ENCODE results near the gene SLC25A1.

SLC25A1 gene

DNA sequence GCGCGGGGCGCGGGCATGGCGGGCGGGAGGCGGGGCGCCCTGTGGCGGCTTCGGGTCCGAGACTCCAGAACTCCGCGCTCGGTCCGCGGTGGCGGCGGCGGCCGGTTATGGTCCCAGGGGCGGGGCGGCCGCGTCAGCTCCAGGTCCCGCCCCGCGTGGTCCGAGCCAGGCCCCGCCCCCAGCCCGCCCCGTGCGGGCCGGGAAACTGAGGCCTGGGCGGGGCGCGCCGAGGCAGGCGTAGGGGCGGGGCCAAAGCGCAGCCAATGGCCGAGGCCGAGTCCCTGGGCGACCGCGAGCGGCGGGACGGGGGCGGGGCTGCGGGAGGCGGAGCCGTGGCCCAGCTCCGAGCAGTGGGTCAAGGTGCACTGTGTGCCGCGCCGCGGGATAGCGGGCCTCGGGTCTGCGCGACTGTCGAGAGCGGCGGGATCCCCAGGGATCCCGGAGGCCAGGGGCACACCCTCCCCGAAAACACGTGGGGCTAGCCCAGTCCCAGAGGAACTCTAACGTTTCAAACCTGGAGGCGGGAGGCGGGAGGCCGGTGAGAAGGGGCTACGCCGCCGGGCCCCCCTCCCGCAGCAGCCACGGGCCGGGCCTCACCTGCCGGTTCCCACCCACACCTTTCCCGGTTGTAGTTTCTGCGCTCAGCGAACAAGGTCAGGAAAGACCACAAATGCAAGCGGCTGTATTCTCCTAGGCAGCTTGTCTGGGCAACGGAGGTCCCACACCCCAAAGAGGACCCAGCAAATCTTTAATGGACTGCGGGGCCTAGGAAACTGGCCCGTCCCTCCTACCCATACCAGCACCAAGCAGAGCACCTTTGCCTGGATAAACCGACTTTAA is at the start of gene SLC25A1:
Gene SLC25A1, minus strand, starts transcription at position 80 of the 840 bp plus-strand sequence. Its CDS starts 63 bp downstream, at position 17.
- DNase-seq (ENCODE audit: low read depth in 4 of 4, low spot score in 1 of 4) = peak; percentile 67 to 90 (median 81)

DNA sequence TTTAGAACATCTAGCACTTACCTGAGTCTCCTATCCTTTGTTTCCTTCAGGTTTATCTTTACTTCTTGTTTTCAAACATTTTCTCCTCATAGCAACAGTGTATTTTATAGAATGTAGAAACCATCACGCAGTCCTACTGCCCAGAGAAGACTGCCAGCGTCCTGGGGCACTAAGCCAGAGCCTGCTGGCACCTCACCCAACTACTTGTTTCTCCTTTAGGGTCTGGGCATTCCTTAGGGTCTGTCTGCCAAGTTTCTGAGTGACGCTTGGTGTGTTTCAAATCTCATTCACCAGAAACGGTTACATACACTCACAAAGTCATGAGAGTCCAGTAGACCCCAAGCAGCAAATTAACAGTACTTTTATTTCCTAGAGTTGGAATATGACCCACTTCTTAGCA is 49.6 kb upstream of the SLC25A1 start:
- DNase-seq (ENCODE audit: low read depth in 4 of 4, low spot score in 1 of 4) = no peak

DNA sequence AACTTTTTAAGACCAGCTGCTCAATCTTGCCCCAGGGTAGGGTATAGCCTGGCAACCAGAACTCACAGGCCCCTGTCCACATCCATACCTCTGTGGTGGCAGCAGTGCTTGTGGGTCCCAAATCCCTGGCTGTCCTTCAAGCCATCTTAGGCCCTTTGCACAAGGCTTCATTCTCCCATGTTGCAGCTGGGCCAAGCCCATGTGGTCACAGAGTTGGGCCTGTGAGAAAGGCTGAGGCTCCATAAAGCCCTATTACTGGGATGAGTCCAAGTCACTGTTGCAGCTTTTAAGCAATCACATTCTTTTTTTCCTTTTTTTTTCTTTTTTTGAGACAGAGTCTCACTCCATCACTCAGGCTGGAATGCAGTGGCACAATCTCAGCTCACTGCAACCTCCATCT is 47.9 kb upstream of the SLC25A1 start:
- no peak for DNase-seq (ENCODE audit: low read depth in 4 of 4, low spot score in 1 of 4)

DNA sequence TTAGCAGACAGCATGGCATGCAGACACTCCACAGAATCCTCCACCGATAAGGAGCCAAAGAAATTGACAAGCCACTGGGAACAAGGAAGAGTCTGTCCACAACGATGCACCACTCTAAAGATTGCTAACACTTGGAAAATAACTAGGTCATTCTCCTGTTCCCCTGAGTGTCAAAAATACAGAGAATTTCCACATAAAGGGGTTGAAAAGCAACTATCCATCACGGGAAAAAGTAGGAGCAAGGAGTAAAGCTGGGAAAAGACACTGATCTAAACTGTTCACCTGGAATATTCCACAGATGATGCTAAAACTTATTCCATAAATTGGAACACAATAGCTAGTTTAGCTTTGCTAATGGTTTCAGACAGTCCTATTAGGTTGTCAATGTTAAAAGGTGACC is 47.0 kb upstream of the SLC25A1 start:
- no peak for DNase-seq (ENCODE audit: low read depth in 4 of 4, low spot score in 1 of 4)

DNA sequence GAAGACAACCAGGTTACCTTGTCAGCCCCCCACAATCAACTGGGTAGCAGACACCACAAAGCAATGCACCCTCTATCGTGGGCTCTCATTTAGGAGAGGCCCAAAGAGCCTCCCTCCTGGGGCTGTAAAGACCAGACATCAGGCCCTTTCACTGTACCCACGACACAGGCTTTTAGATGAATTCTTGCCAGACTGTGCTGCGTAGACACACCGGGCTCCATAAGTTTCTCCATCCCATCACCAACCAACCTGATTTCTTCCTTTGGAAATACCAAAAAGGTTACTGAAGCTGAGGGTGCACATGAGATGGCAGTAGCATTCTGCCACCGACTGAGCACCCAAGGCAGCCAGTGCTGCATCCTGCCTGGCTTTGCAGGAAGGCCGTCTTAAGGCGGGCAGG is 46.4 kb upstream of the SLC25A1 start:
- DNase-seq (ENCODE audit: low read depth in 4 of 4, low spot score in 1 of 4) = no peak

GRCh38 chr22:19224557-19224956 is 46.0 kb upstream of the SLC25A1 start:
- no peak for DNase-seq (ENCODE audit: low read depth in 4 of 4, low spot score in 1 of 4)

GRCh38 chr22:19223617-19224016 is 45.1 kb upstream of the SLC25A1 start:
- no peak for DNase-seq (ENCODE audit: low read depth in 4 of 4, low spot score in 1 of 4)

- DNase-seq (ENCODE audit: low read depth in 4 of 4, low spot score in 1 of 4) = no peak
Observed at GRCh38 chr22:19223110-19223509, 44.6 kb upstream of the SLC25A1 start.

DNA sequence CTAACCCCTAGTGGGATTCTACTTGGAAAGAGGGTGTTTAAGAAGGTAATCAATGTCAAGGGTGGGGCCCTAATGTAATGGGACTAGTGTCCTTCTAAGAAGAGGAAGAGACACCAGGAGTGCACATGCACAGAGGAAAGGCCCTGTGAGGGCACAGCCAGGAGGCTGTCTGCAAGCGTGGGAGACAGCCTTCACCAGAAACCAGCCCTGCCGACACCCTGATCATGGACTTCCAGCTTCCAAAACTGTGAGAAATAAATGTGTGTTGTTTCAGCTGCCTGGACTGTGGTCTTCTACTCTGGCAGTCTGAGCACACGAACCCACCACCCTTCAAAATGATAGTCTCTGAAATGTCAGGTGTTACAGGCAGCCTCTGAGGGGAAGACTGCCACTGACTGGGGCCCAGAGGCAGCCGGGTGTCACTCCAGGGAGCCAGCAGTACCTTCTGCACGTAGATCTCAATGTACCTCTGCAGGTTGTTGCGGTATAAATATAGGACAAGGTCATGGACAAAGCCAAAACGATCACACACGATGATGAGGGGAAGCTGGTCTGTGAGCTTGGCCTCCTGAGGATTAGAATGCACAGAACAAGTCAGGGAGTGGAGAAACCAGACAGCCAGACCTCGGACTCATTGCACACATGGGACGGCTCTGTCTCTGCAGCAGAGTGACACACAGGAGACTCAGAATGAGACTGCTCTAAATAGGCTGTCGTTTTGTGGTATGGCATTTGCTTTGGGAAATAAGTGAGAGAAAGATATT is 43.9 kb upstream of the SLC25A1 start:
- no peak for DNase-seq (ENCODE audit: low read depth in 4 of 4, low spot score in 1 of 4)

DNA sequence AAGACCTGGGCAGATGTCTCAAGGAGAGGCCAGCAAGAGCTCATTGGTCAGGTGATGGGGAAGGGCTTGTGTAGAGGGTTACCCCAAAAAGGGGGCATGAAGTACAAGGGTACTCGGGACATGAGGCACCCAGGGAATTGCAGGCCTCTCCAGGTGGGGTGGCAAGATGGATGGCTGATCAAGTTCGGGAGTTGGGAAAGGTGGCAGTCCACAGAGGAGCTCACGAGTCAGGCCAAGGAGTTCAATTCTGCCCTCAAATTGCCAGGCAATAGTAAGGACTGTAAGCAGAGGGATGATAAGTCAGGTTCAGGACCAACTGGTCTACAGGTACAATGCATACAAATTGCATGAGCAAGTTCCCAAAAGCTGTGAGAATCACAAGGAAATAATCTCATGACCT is 42.3 kb upstream of the SLC25A1 start:
- no peak for DNase-seq (ENCODE audit: low read depth in 4 of 4, low spot score in 1 of 4)

DNA sequence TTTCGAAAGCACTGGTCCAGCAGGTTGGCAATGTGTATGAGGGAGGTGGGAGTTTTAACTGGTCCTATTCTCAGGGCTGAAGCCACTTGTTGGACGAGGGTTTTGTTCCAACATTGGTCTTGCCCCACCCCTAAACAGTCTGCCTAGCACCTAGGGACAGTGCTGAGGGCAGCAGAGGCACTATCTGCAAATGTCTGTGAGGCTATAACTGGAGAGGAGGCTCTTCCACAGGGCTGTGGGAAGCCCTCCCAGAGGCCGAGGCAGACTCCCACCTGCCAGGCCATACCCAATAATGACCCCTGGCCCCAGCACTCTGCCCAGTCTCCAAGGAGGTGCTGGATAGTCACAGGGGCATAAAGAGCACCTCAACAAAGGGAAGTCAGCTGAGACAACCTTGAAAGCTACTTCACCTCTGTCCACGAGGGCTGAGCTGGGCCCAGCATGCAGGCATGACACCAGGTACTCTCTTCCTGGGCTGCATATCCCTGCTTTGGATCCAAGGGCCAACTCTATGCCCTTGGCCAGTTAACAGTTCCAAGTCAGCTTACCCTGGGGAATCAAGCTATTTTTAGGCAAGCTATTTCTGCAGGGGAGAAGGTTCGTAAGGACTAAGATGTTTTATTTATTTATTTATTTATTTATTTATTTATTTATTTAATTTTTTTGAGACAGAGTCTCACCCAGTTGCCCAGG is 40.2 kb upstream of the SLC25A1 start:
- no peak for DNase-seq (ENCODE audit: low read depth in 4 of 4, low spot score in 1 of 4)

- no peak for DNase-seq (ENCODE audit: low read depth in 4 of 4, low spot score in 1 of 4)
Observed at GRCh38 chr22:19216579-19216978, 38.0 kb upstream of the SLC25A1 start.

- DNase-seq (ENCODE audit: low read depth in 4 of 4, low spot score in 1 of 4) = no peak
Observed at GRCh38 chr22:19215360-19215759, 36.8 kb upstream of the SLC25A1 start.

- no peak for DNase-seq (ENCODE audit: low read depth in 4 of 4, low spot score in 1 of 4)
Observed at GRCh38 chr22:19214078-19214473, 35.5 kb upstream of the SLC25A1 start.

DNA sequence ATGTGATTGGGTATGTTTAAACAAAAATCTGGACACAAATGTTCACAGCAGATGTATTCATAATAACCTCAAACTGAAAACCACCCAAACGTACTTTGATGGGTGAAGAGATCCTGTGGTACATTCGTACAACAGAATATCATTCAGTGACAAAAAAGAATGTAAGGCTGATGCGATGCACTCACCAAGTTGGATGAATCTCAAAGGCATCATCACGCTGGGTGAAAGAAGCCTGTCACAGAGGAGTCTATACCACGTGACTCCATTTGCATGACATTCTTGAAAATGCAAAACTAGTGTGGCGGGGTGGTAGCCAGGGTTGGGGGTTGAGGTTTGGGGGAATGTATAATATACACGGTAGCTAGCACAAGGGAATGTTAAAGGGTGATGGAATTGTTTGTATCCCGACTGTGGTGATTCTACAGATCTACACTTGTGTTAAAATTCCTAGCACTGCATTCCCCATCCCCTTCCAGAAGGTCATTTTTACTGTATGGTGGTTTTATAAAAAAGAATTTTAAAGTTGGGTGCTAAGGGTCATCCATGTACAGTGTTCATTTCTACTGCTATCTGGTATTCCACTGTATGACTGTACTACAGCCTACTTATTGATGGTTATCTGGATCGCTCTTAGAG is 35.0 kb upstream of the SLC25A1 start:
- DNase-seq (ENCODE audit: low read depth in 4 of 4, low spot score in 1 of 4) = no peak

- DNase-seq (ENCODE audit: low read depth in 4 of 4, low spot score in 1 of 4) = no peak
Observed at GRCh38 chr22:19213001-19213400, 34.5 kb upstream of the SLC25A1 start.

DNA sequence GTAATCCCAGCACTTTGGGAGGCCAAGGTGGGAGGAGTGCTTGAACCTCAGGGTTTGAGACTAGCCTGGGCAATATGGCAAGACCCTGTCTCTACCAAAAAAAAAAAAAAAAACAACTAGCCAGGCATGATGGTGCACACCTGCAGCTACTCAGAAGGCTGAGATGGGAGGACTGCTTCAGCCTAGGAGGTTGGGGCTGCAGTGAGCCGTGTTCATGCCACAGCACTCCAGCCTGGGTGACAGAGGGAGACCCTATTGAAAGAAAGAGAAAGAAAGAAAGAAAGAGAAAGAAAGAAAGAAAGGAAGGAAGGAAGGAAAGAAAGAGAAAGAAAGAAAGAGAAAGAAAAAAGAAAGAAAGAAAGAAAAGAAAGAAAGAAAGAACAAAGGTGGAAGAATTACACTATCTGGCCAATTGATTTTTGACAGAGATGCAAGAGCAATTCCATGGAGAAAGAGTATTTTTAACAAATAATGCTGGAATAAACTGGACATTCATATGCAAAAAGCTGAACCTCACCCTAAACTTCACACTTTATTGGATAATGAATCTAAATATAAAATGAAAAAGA is 33.9 kb upstream of the SLC25A1 start:
- DNase-seq (ENCODE audit: low read depth in 4 of 4, low spot score in 1 of 4) = no peak

DNA sequence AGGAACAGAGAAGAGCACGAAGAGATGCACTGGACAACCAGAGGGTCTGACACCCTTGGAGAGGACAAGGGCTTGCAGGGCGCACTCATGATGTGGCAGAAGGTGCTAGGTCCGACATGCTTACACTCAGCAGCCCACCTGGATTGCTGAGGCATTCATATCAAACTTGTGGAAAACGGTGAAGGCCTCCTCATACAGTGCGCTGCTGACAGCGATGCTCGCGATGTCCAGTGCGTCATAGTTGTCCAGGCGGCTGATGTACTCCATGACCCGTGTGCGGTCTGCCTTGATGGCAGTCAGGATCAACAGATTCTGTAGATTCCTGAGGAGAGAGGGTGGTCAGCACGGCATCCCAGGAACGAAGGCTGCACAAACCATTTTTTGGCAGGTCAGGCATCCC is 31.7 kb upstream of the SLC25A1 start:
- DNase-seq (ENCODE audit: low read depth in 4 of 4, low spot score in 1 of 4) = no peak

DNA sequence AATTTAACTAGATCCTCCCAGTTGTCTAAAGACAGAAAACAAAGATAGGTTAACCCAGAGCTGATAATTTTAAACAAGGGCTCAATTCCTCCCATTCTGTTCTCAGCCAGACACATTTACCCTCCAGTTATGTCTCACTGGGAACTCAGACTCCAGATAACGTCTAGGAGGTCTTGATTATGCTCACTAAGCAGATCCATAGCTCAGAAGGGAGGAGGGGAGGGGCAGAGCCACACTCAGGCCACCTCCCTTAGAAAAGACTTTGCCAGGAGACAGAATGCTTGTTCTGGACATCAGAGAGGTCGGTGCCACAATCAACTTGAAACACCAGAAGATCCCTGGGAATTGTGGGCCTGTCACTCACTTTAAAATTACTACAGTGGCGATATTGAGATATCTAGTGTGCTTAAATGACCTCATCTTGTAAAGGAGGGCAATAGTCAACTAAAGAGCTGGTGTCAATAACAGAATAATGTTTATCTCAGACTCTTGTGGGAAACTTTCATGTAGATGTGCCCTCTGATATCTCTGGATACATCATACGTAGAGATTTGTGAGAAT is 29.8 kb upstream of the SLC25A1 start:
- no peak for DNase-seq (ENCODE audit: low read depth in 4 of 4, low spot score in 1 of 4)

- DNase-seq (ENCODE audit: low read depth in 4 of 4, low spot score in 1 of 4) = no peak
Observed at GRCh38 chr22:19207884-19208283, 29.3 kb upstream of the SLC25A1 start.

- DNase-seq (ENCODE audit: low read depth in 4 of 4, low spot score in 1 of 4) = no peak
Observed at GRCh38 chr22:19207401-19207808, 28.9 kb upstream of the SLC25A1 start.

Measured in stimulated activated CD4-positive, alpha-beta T cell treated with anti-CD3 and anti-CD28 coated beads, Interleukin-1b, Interleukin-23, amount 100 ng/mL, for 24 hours (primary cell).